Transverse colon (tissue), 4 donors: ENCODE results near the gene EVI5. TPM values are rescaled to one million over a fixed set of nuclear protein-coding genes. Genes with fewer than 3 reads are reported as not detected.
"Not testable (repeated sequence)": the region's sequence is repeated elsewhere in the genome, so short reads cannot be mapped to it uniquely, and the experiment has no call there.

Source experiments
- DNase-seq: peaks from one replicate; pipeline ENCODE4 v3.0.0-alpha.2; 2019
- H3K27ac ChIP-seq, 4 donors: fragments of 200-600 bp; sonication (generic); 2 replicates each; pipeline ENCODE4 v1.5.1; 2016 to 2018; ENCODE audit warnings: inconsistent platforms in 4 of 4
- H3K27me3 ChIP-seq: fragments of 200-600 bp; sonication (generic); 2 replicates; pipeline ENCODE4 v1.5.1; 2017; ENCODE audit warnings: inconsistent platforms
- H3K36me3 ChIP-seq, 4 donors: fragments of 200-600 bp; sonication (generic); 2 replicates each; pipeline ENCODE4 v1.5.1; 2017 to 2019; ENCODE audit warnings: inconsistent platforms in 4 of 4
- H3K4me1 ChIP-seq, 4 donors: fragments of 200-600 bp; sonication (generic); 2 replicates each; pipeline ENCODE4 v1.5.1; 2017 to 2020; ENCODE audit warnings: inconsistent platforms in 4 of 4
- H3K4me3 ChIP-seq, 4 donors: fragments of 200-600 bp; sonication (generic); 1 replicate in 1 of 4; 2 replicates in 3 of 4; pipeline versions ENCODE4 v1.5.1 to v1.6.1; 2017 to 2019; ENCODE audit warnings: inconsistent platforms in 4 of 4
- H3K9me3 ChIP-seq, 2 donors: fragments of 200-600 bp; sonication (generic); 2 replicates each; pipeline ENCODE4 v1.5.1; 2017 to 2019; ENCODE audit warnings: inconsistent platforms in 2 of 2
- EP300 ChIP-seq: sonication (generic); formaldehyde crosslinking; IDR thresholded peaks from one replicate; pipeline ENCODE4 v1.6.1; 2017; ENCODE audit warnings: antibody characterized with exemption, low read depth
- POLR2A ChIP-seq: fragments of 450-650 bp; IDR thresholded peaks from one replicate; pipeline ENCODE4 v1.6.1; 2016; ENCODE audit warnings: antibody characterized with exemption, mild to moderate bottlenecking, moderate library complexity
- POLR2AphosphoS5 ChIP-seq, 3 donors: sonication (generic); formaldehyde crosslinking; IDR thresholded peaks; one replicate each; pipeline ENCODE4 v1.6.1; 2016; ENCODE audit warnings: antibody characterized with exemption in 3 of 3
- WGBS, 2 donors: methylation state at CpG; one replicate each; pipeline ENCODE4 v1.1.5; 2018; ENCODE audit warnings: low coverage in 1 of 2; 5-methylcytosine and 5-hydroxymethylcytosine counted together
- in situ Hi-C, 4 donors: fragments of 200-750 bp; cut with MboI; loops; one replicate each; pipeline versions ENCODE4 v1.15.0 to v1.15.1; 2017; ENCODE audit warnings: low sequenced_read_pairs in 3 of 4, low pct_ligation_motif_present in 1 of 4, low pct_unique_long_range_greater_than_20kb in 1 of 4
- intact Hi-C: fragments of 100-400 bp; cut with DNase I; formaldehyde crosslinking; loops from one replicate; pipeline ENCODE4 v1.15.1; 2023; ENCODE audit warnings: low total_unique reads
- total RNA-seq, 4 donors: library from RNA; depleted of rRNA; stranded (reverse); fragments of >200 nt; gene quantifications; one replicate each; pipeline ENCODE4 v1.1.0, GENCODE V29; 2016
- TF ChIP-seq, protein P1 (sequence below), 5 experiments: fragments of 200-600 bp in 3 of 5; fragments of 450-650 bp in 2 of 5; sonication (generic) in 3 of 5; IDR thresholded peaks; 1 replicate in 2 of 5; 2 replicates in 3 of 5; pipeline ENCODE4 v1.5.1; 2016 to 2017; ENCODE audit warnings: antibody characterized with exemption in 5 of 5, inconsistent platforms in 3 of 5, mild to moderate bottlenecking in 2 of 5, moderate library complexity in 1 of 5

The EVI5 gene
- total RNA-seq, 4 donors from 2014 or later, result 10.5 to 57.6 (median 15.3) TPM

DNA sequence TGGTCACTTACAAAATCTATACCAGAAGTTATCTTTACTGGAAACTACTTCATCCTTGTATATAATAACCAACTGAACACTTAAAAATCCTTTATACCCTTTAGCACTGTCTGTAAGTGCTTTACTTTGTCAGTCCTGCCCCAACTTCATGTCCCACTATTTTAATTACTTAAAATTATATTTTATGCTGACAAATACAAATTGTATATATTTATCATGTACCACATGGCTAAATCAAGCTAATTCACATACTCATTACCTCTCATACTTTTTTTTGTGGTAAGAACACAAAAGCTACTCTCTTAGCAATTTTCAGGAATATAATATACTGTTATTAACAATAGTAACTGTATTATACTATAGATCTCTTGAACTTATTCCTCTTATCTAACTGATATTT, 63.0 kb downstream of the EVI5 start:
- H3K9me3 ChIP-seq, result peaks cover 0 to 2% of the 10 kb centered on the region in 2 donors
- in situ Hi-C loops, result no loop called here
- no peak overlapping the region for H3K4me3 ChIP-seq
- intact Hi-C loops, result no loop called here
- no peak for DNase-seq
- no peaks in the 10 kb centered on the region for H3K36me3 ChIP-seq
- H3K27ac ChIP-seq, result no peak overlapping the region
- H3K27me3 ChIP-seq, result no peaks in the 10 kb centered on the region
- no peak for TF ChIP-seq EP300
- TF ChIP-seq POLR2AphosphoS5 (IDR thresholded peaks at IDR 0.05), result no peak
- no peak for TF ChIP-seq POLR2A
- TF ChIP-seq, protein P1, sequence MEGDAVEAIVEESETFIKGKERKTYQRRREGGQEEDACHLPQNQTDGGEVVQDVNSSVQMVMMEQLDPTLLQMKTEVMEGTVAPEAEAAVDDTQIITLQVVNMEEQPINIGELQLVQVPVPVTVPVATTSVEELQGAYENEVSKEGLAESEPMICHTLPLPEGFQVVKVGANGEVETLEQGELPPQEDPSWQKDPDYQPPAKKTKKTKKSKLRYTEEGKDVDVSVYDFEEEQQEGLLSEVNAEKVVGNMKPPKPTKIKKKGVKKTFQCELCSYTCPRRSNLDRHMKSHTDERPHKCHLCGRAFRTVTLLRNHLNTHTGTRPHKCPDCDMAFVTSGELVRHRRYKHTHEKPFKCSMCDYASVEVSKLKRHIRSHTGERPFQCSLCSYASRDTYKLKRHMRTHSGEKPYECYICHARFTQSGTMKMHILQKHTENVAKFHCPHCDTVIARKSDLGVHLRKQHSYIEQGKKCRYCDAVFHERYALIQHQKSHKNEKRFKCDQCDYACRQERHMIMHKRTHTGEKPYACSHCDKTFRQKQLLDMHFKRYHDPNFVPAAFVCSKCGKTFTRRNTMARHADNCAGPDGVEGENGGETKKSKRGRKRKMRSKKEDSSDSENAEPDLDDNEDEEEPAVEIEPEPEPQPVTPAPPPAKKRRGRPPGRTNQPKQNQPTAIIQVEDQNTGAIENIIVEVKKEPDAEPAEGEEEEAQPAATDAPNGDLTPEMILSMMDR (IDR thresholded peaks at IDR 0.05), result no peak
- no peaks in the 10 kb centered on the region for H3K4me1 ChIP-seq

DNA sequence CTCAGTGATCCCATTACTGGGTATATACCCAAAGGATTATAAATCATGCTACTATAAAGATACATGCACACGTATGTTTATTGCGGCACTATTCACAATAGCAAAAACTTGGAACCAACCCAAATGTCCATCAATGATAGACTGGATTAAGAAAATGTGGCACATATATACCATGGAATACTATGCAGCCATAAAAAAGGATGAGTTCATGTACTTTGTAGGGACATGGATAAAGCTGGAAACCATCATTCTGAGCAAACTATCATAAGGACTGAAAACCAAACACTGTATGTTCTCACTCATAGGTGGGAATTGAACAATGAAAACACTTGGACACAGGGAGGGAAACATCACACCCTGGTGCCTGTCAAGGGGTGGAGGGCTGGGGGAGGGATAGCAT, 63.8 kb downstream of the EVI5 start:
- in situ Hi-C loops, H3K4me3 ChIP-seq, DNase-seq, H3K27ac ChIP-seq, H3K4me1 ChIP-seq, H3K36me3 ChIP-seq, H3K9me3 ChIP-seq, intact Hi-C loops, H3K27me3 ChIP-seq: not testable (repeated sequence)
- WGBS, 2 donors, result 100% methylated on average over 1 to 2 of the region's 2 CpGs

DNA sequence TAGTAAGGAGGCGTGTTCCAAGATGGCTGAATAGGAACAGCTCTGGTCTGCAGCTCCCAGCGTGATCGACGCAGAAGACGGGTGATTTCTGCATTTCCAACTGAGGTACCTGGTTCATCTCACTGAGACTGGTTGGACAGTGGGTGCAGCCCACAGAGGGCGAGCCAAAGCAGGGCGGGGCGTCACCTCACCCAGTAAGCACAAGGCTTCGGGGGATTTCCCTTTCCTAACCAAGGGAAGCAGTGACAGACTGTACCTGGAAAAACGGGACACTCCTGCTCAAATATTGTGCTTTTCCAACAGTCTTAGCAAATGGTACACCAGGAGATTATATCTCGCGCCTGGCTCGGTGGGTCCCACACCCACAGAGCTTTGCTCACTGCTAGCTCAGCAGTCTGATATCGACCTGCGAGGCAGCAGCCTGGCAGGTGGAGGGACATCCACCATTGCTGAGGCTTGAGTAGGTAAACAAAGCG, 69.4 kb downstream of the EVI5 start:
- in situ Hi-C loops, intact Hi-C loops: not testable (repeated sequence)
- WGBS, 2 donors, result 94% methylated on average over 16 of the region's 16 CpGs; no CpG with 5 or more reads in 1 of the 2 donors

DNA sequence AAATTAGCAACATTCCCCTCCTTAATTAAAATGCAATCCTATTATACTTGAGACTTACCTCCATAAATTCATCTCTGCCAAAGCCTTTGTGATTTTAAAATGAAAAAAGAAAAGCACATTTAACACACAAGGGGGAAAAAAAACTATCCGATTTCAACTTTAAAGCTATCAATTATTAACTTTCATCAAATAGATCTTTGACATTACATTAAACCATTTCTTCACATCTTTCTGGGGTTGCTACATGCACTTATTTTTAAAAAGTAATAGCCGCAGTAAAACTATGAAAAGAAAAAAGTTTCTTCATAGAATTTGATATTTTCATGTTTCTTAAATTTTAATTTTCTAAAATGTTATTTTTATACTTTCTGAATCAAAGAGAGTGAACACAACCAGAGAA, 71.0 kb downstream of the EVI5 start:
- Histone ChIP-seq H3K9me3 (no peaks in the 10 kb centered on the region), H3K4me3 (no peak overlapping the region), H3K27ac (no peak overlapping the region), H3K4me1 (peaks cover 0 to 3% (median 0%) of the 10 kb centered on the region in 4 donors), H3K27me3 (no peaks in the 10 kb centered on the region), H3K36me3 (no peaks in the 10 kb centered on the region)
- TF ChIP-seq POLR2A, result no peak
- no peak for TF ChIP-seq EP300
- no peak for TF ChIP-seq POLR2AphosphoS5 (IDR thresholded peaks at IDR 0.05)
- TF ChIP-seq, protein P1 (IDR thresholded peaks at IDR 0.05), result no peak
- no peak for DNase-seq
- in situ Hi-C loops (no loop called here), intact Hi-C loops (no loop called here)
- WGBS, 2 donors, result 80 to 83% methylated on average over 2 of the region's 2 CpGs

More for the DNA sequence above, 69.4 kb downstream of the EVI5 start:
- H3K27me3 ChIP-seq, H3K4me1 ChIP-seq, H3K4me3 ChIP-seq, H3K9me3 ChIP-seq, H3K36me3 ChIP-seq, H3K27ac ChIP-seq, DNase-seq: not testable (repeated sequence)

DNA sequence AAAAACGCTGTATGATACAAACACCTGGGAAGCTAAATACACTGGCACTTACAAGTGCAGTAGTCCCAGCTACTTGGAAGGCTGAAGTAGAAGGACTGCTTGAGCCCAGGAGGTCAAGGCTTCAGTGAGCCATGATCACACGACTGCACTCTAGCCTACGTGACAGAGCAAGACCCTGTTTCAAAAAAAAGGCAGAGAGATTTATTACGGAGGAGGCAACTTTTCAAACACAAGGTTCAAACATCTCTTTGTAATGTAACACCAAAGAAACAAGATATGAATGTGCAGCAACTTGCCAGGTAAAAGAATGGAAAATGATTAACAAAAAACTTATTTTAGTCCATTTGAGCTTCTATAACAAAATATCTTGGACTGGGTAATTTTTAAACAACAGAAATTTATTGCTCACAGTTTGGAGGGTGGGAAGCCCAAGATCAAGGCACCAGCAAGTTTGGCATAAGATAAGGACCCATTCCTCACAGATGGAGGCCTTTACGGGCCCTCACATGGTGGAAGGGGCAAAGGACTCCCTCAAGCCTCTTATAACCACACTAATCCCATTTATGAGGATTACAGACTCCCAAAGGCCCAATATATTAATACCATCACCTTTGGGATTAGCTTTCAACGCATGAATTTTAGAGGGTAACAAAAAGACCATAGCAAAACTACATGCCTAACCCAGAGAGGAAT, 73.3 kb downstream of the EVI5 start:
- in situ Hi-C loops, result no loop called here
- H3K36me3 ChIP-seq, result no peaks in the 10 kb centered on the region
- no peak for DNase-seq
- no peak overlapping the region for H3K27ac ChIP-seq
- peaks cover 0 to 3% (median 0%) of the 10 kb centered on the region in 4 donors for H3K4me1 ChIP-seq
- TF ChIP-seq EP300 (no peak), POLR2A (no peak), POLR2AphosphoS5 (IDR thresholded peaks at IDR 0.05) (no peak)
- TF ChIP-seq, protein P1 (IDR thresholded peaks at IDR 0.05), result no peak
- WGBS, 2 donors, result 65 to 76% methylated on average over 2 to 6 of the region's 6 CpGs
- no peaks in the 10 kb centered on the region for H3K9me3 ChIP-seq
- intact Hi-C loops, result no loop called here
- H3K4me3 ChIP-seq, result no peak overlapping the region
- no peaks in the 10 kb centered on the region for H3K27me3 ChIP-seq
